H1 (cell line): ENCODE data around the gene ANKUB1. TPM values are rescaled to one million over a fixed set of nuclear protein-coding genes. Genes with fewer than 3 reads are reported as not detected.

Experiments
- CTCF ChIA-PET: fragments of 300-600 bp; sonication (Branson Sonifier 250); formaldehyde crosslinking; loops from one replicate; lab custom pipeline; 2021; ENCODE audit not compliant: partially characterized antibody; lab: Charles Lee
- POLR2A ChIA-PET: fragments of 300-600 bp; sonication (Branson Sonifier 250); formaldehyde crosslinking; loops from one replicate; lab custom pipeline; 2021; ENCODE audit warnings: inconsistent platforms; ENCODE audit not compliant: partially characterized antibody; lab: Charles Lee
- DNase-seq, 2 experiments: peaks; one replicate each; pipeline versions ENCODE4 v3.0.0 to v3.0.0-alpha.2; 2010 to 2022; ENCODE audit warnings: low spot score in 2 of 2, low read depth in 1 of 2, mixed read lengths in 1 of 2
- FAIRE-seq: peaks from 2 replicates; lab custom pipeline; 2011; peaks lifted over from hg19 to GRCh38; lab: Jason Lieb, UNC
- H2AFZ ChIP-seq: 2 replicates; pipeline ENCODE4 v1.8.1; 2012; ENCODE audit warnings: low read length, inconsistent platforms
- H2AK5ac ChIP-seq: 2 replicates; pipeline ENCODE4 v1.6.1; 2013; ENCODE audit warnings: low read depth, low read length
- H2BK120ac ChIP-seq: replicated peaks from 2 replicates; pipeline ENCODE3; 2013; ENCODE audit warnings: low read depth, low read length, inconsistent platforms
- H2BK12ac ChIP-seq: 2 replicates; pipeline ENCODE4 v1.6.1; 2013; ENCODE audit warnings: low read depth, low read length
- H2BK15ac ChIP-seq: 2 replicates; pipeline ENCODE4 v1.6.1; 2013; ENCODE audit warnings: low read length
- H2BK20ac ChIP-seq: 2 replicates; pipeline ENCODE4 v1.6.1; 2013; ENCODE audit warnings: low read length
- H2BK5ac ChIP-seq: 2 replicates; pipeline ENCODE4 v1.6.1; 2013; ENCODE audit warnings: low read depth, low read length
- H3K14ac ChIP-seq: 2 replicates; pipeline ENCODE4 v1.6.1; 2013; ENCODE audit warnings: inconsistent platforms; ENCODE audit not compliant: insufficient read length
- H3K18ac ChIP-seq: 2 replicates; pipeline ENCODE4 v1.6.1; 2013; ENCODE audit warnings: low read length; ENCODE audit errors: extremely low read depth
- H3K23ac ChIP-seq: 2 replicates; pipeline ENCODE4 v1.6.1; 2013; ENCODE audit warnings: inconsistent platforms; ENCODE audit not compliant: insufficient read length
- H3K23me2 ChIP-seq: 2 replicates; pipeline ENCODE4 v1.6.1; 2013; ENCODE audit warnings: low read depth, low read length
- H3K27ac ChIP-seq: 2 replicates; pipeline ENCODE4 v1.6.1; 2011; ENCODE audit warnings: low read depth, low read length, inconsistent platforms
- H3K27me3 ChIP-seq, 4 experiments: replicated peaks in 1 of 4; 1 replicate in 1 of 4; 2 replicates in 3 of 4; pipeline versions ENCODE4 v1.6.1 to v1.8.1; 2011 to 2013; ENCODE audit warnings: low read length in 3 of 4, mild to moderate bottlenecking in 3 of 4, inconsistent platforms in 2 of 4, mixed read lengths in 2 of 4, moderate library complexity in 1 of 4; ENCODE audit not compliant: control insufficient read depth in 3 of 4, insufficient read depth in 3 of 4; ENCODE audit errors: extremely low read depth in 1 of 4
- H3K36me3 ChIP-seq, 4 experiments: 2 replicates each; pipeline versions ENCODE4 v1.6.1 to v1.8.1; 2011 to 2013; ENCODE audit warnings: mild to moderate bottlenecking in 4 of 4, low read length in 3 of 4, moderate library complexity in 2 of 4, control low read depth in 1 of 4, inconsistent platforms in 1 of 4; ENCODE audit not compliant: insufficient read depth in 4 of 4, control insufficient read depth in 2 of 4
- H3K4ac ChIP-seq: replicated peaks from 2 replicates; pipeline ENCODE3; 2013; ENCODE audit warnings: low read length, low read depth, mixed read lengths, inconsistent platforms; ENCODE audit not compliant: insufficient read length
- H3K4me1 ChIP-seq, 4 experiments: replicated peaks in 1 of 4; 1 replicate in 1 of 4; 2 replicates in 3 of 4; pipeline versions ENCODE4 v1.6.1 to v1.8.1; 2011 to 2013; ENCODE audit warnings: low read length in 3 of 4, inconsistent platforms in 2 of 4, mixed read lengths in 1 of 4; ENCODE audit not compliant: insufficient read depth in 4 of 4, control insufficient read depth in 3 of 4
- H3K4me2 ChIP-seq, 2 experiments: 2 replicates each; pipeline versions ENCODE4 v1.6.1 to v1.8.1; 2011 to 2013; ENCODE audit warnings: low read depth in 2 of 2, low read length in 2 of 2, control low read depth in 1 of 2, inconsistent platforms in 1 of 2, mild to moderate bottlenecking in 1 of 2; ENCODE audit not compliant: insufficient read depth in 1 of 2
- H3K4me3 ChIP-seq, 4 experiments: fragments of 200-600, 300-600 bp in 1 of 4; sonication (generic), shearing (Covaris generic), sonication (Bioruptor Twin) in 1 of 4; 2 replicates each; pipeline versions ENCODE4 v1.5.1 to v1.8.1; 2011 to 2016; ENCODE audit warnings: low read length in 4 of 4, low read depth in 3 of 4, control low read depth in 2 of 4, inconsistent platforms in 2 of 4, mild to moderate bottlenecking in 2 of 4, mixed read lengths in 1 of 4, moderate library complexity in 1 of 4; ENCODE audit not compliant: insufficient read depth in 2 of 4; ENCODE audit errors: extremely low read depth in 1 of 4
- H3K56ac ChIP-seq: replicated peaks from 2 replicates; pipeline ENCODE3; 2013; ENCODE audit warnings: low read depth, mild to moderate bottlenecking, mixed read lengths, low read length, inconsistent platforms; ENCODE audit not compliant: insufficient read length
- H3K79me1 ChIP-seq: 2 replicates; pipeline ENCODE4 v1.6.1; 2013; ENCODE audit warnings: low read depth, low read length, control low read depth
- H3K79me2 ChIP-seq, 2 experiments: 2 replicates each; pipeline versions ENCODE4 v1.6.1 to v1.8.1; 2012 to 2013; ENCODE audit warnings: low read length in 2 of 2, mild to moderate bottlenecking in 2 of 2, inconsistent platforms in 1 of 2; ENCODE audit not compliant: insufficient read depth in 2 of 2, control insufficient read depth in 1 of 2
- H3K9ac ChIP-seq, 4 experiments: replicated peaks in 1 of 4; 1 replicate in 1 of 4; 2 replicates in 3 of 4; pipeline versions ENCODE4 v1.6.1 to v1.8.1; 2011 to 2013; ENCODE audit warnings: low read depth in 3 of 4, low read length in 3 of 4, control low read depth in 2 of 4, mild to moderate bottlenecking in 2 of 4, moderate library complexity in 2 of 4, inconsistent platforms in 1 of 4; ENCODE audit errors: extremely low read depth in 1 of 4
- H3K9me3 ChIP-seq, 2 experiments: 2 replicates each; pipeline versions ENCODE4 v1.6.1 to v1.8.1; 2012 to 2013; ENCODE audit warnings: mild to moderate bottlenecking in 2 of 2, moderate library complexity in 2 of 2, control low read depth in 1 of 2, inconsistent platforms in 1 of 2, low read depth in 1 of 2, low read length in 1 of 2, mixed read lengths in 1 of 2; ENCODE audit not compliant: insufficient read depth in 2 of 2
- H4K20me1 ChIP-seq, 2 experiments: replicated peaks in 1 of 2; 2 replicates each; pipeline versions ENCODE3 to v1.8.1; 2011 to 2013; ENCODE audit warnings: inconsistent platforms in 2 of 2, low read length in 2 of 2, mild to moderate bottlenecking in 1 of 2; ENCODE audit not compliant: insufficient read depth in 2 of 2, control insufficient read depth in 1 of 2
- H4K5ac ChIP-seq: 2 replicates; pipeline ENCODE4 v1.6.1; 2013; ENCODE audit warnings: low read length, low read depth, mixed read lengths, inconsistent platforms; ENCODE audit not compliant: insufficient read length
- H4K8ac ChIP-seq: 2 replicates; pipeline ENCODE4 v1.8.0; 2013; ENCODE audit warnings: mild to moderate bottlenecking, moderate library complexity, low read length, inconsistent platforms; ENCODE audit not compliant: insufficient read depth; ENCODE audit errors: extremely low read depth
- H4K91ac ChIP-seq: replicated peaks from 2 replicates; pipeline ENCODE3; 2013; ENCODE audit warnings: low read length, mixed read lengths, inconsistent platforms; ENCODE audit not compliant: insufficient read length
- CEBPB ChIP-seq: IDR thresholded peaks from 2 replicates; pipeline ENCODE4 v1.6.1; 2012; ENCODE audit warnings: low read depth, low read length
- EZH2 ChIP-seq: fragments of 200-600 bp; sonication (generic); IDR thresholded peaks from 2 replicates; pipeline ENCODE4 v1.7.1; 2012; ENCODE audit warnings: low read depth, mild to moderate bottlenecking, moderate library complexity, low read length, inconsistent platforms; ENCODE audit not compliant: severe bottlenecking
- JUND ChIP-seq: IDR thresholded peaks from 2 replicates; pipeline ENCODE4 v1.6.1; 2011; ENCODE audit warnings: mild to moderate bottlenecking, improper control_type of control experiment, low read length
- PHF8 ChIP-seq: fragments of 200-600 bp; sonication (generic); conservative IDR thresholded peaks from 2 replicates; pipeline ENCODE4 v1.7.1; 2012; ENCODE audit warnings: low read depth, mild to moderate bottlenecking, inconsistent platforms, low read length, moderate library complexity
- SRF ChIP-seq: IDR thresholded peaks from 2 replicates; pipeline ENCODE4 v1.6.1; 2011; ENCODE audit warnings: mild to moderate bottlenecking, low read depth, low read length, moderate library complexity
- polyA plus RNA-seq, 7 experiments: library from polyadenylated mRNA; depleted of rRNA in 3 of 7; stranded (reverse) in 5 of 7; unstranded in 2 of 7; fragments of >200 nt in 5 of 7; fragments of 200-250 nt in 2 of 7; gene quantifications; 1 replicate in 5 of 7; 2 replicates in 1 of 7; 4 replicates in 1 of 7; pipeline versions ENCODE4 v1.2.1 to v1.2.3, GENCODE V29; 2011 to 2013; ENCODE audit warnings: missing spikeins in 2 of 7, mixed read lengths in 2 of 7
- total RNA-seq: library from RNA; stranded (reverse); fragmentation: NEBNext Ultra II Directional; extraction: Animal tissue kit (Norgen Biotek cat#: 25700); gene quantifications from 2 replicates; pipeline ENCODE4 v1.2.1, GENCODE V29; 2021
- TF ChIP-seq, protein P1 (sequence below): IDR thresholded peaks from 2 replicates; pipeline ENCODE4 v1.6.1; 2012; ENCODE audit warnings: inconsistent platforms

ANKUB1 gene
- total and polyA plus RNA-seq, 2 of the 8 experiments (the other 6 are each of a cell fraction or from before 2014, with no cell fraction given): not detected

DNA sequence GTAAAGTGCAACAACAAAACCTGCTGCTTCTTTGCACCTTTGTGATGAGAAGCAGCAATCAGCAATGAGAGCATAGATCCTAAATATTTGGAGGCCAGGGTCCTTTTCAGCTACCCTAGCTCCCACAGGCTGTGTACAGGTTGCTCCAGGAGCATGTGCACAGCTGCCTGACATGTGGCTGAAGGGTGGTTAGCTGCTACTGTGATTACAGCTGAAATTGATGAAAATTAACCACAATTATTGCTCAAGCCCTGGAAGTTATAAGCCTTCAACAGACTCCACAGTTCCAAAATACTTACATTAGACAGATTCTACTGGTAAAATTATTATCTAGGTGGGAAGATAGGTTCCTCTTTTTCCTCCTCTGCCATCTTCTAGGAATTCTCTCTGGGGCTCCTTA lies 68.6 kb downstream of the ANKUB1 start:
- Histone ChIP-seq H2BK20ac (no peak overlapping the region), H3K18ac (no peak overlapping the region), H3K56ac (no peak overlapping the region), H4K5ac (no peak overlapping the region), H3K27me3 (no peaks in the 10 kb centered on the region), H2BK5ac (no peak overlapping the region), H3K4me2 (no peak overlapping the region), H3K36me3 (no peaks in the 10 kb centered on the region; a peak in 1 of 8 replicates), H3K9ac (no peak overlapping the region), H4K20me1 (no peaks in the 10 kb centered on the region), H4K8ac (no peak overlapping the region), H3K14ac (no peak overlapping the region), H3K79me1 (no peaks in the 10 kb centered on the region), H4K91ac (no peak overlapping the region), H2AK5ac (no peak overlapping the region), H3K79me2 (no peaks in the 10 kb centered on the region), H2BK120ac (no peak overlapping the region), H2BK12ac (no peak overlapping the region), H3K27ac (no peak overlapping the region), H3K4me1 (no peaks in the 10 kb centered on the region), H3K23me2 (no peaks in the 10 kb centered on the region), H2AFZ (no peak overlapping the region), H3K9me3 (peaks cover 0 to 15% of the 10 kb centered on the region in 2 experiments; a peak in 2 of 4 replicates), H3K4me3 (no peak overlapping the region), H3K23ac (no peak overlapping the region), H2BK15ac (no peak overlapping the region), H3K4ac (no peak overlapping the region)
- ChIA-PET CTCF (interaction anchor here (0.6 kb wide), 1 partner anchor 214 kb away, joined by 3 read pairs; no protein-coding TSS in a partner anchor), POLR2A (no interaction called here)
- FAIRE-seq (no peak), DNase-seq (no peak)
- TF ChIP-seq EZH2 (no peak), SRF (no peak), JUND (no peak), CEBPB (no peak), PHF8 (no peak)
- TF ChIP-seq, protein P1, sequence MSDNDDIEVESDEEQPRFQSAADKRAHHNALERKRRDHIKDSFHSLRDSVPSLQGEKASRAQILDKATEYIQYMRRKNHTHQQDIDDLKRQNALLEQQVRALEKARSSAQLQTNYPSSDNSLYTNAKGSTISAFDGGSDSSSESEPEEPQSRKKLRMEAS: no peak
